Colonic mucosa (tissue), 4 donors: Measurements from ENCODE around the gene S100A7A. TPM values are rescaled to one million over a fixed set of nuclear protein-coding genes. Genes with fewer than 3 reads are reported as not detected.

ENCODE experiments used
- DNase-seq: peaks from one replicate; pipeline ENCODE4 v3.0.0-alpha.2; 2020
- H3K27ac ChIP-seq: fragments of 200-600 bp; one replicate; pipeline ENCODE4 v1.8.0; 2021
- H3K27me3 ChIP-seq: fragments of 200-600 bp; one replicate; pipeline ENCODE4 v1.8.0; 2021
- H3K36me3 ChIP-seq: fragments of 200-600 bp; one replicate; pipeline ENCODE4 v1.8.0; 2021
- H3K4me1 ChIP-seq: fragments of 200-600 bp; one replicate; pipeline ENCODE4 v1.8.0; 2021; ENCODE audit warnings: mild to moderate bottlenecking
- H3K4me3 ChIP-seq: fragments of 200-600 bp; one replicate; pipeline ENCODE4 v1.8.0; 2021
- H3K9ac ChIP-seq, 2 donors: one replicate each; pipeline ENCODE4 v1.7.0; 2013; ENCODE audit warnings: control low read depth in 2 of 2, low read depth in 2 of 2, low read length in 2 of 2
- H3K9me3 ChIP-seq: fragments of 200-600 bp; one replicate; pipeline ENCODE4 v1.8.0; 2021
- CTCF ChIP-seq: fragments of 200-600 bp; IDR thresholded peaks from one replicate; pipeline ENCODE4 v1.8.0; 2022; ENCODE audit warnings: antibody characterized with exemption, mild to moderate bottlenecking
- intact Hi-C: fragments of 100-400 bp; cut with DNase I; formaldehyde crosslinking; loops from one replicate; pipeline ENCODE4 v1.14.1; 2022
- total RNA-seq, 2 donors: library from RNA; stranded (reverse); fragmentation: NEBNext Ultra II Directional in 1 of 2; extraction: Animal tissue kit (Norgen Biotek cat#: 25700) in 1 of 2; gene quantifications; one replicate each; pipeline ENCODE4 v1.2.1, GENCODE V29; 2021
- donor health status: healthy.
- donor health status: DM: no; HTN: no; CAD: no.
- donor health status: DM: no; HTN: no; CAD: no.

Gene S100A7A
- total RNA-seq, 2 donors from 2014 or later = not detected

GRCh38 chr1:153431002-153431401, 14.7 kb downstream of the S100A7A start:
- no peak for TF ChIP-seq CTCF
- no peaks in the 10 kb centered on the region for H3K4me1 ChIP-seq

GRCh38 chr1:153431427-153431826, 15.1 kb downstream of the S100A7A start:
- Histone ChIP-seq H3K27ac (no peak overlapping the region), H3K36me3 (no peaks in the 10 kb centered on the region), H3K9me3 (no peaks in the 10 kb centered on the region), H3K4me1 (no peaks in the 10 kb centered on the region), H3K4me3 (no peak overlapping the region), H3K27me3 (no peaks in the 10 kb centered on the region), H3K9ac (no peak overlapping the region)
- intact Hi-C loops = no loop called here
- TF ChIP-seq CTCF = no peak
- DNase-seq = no peak

More at GRCh38 chr1:153431002-153431401, 14.7 kb downstream of the S100A7A start:
- intact Hi-C loops = no loop called here
- Histone ChIP-seq H3K27me3 (no peaks in the 10 kb centered on the region), H3K36me3 (no peaks in the 10 kb centered on the region), H3K27ac (no peak overlapping the region), H3K4me3 (no peak overlapping the region), H3K9me3 (no peaks in the 10 kb centered on the region), H3K9ac (no peak overlapping the region)
- DNase-seq = no peak

GRCh38 chr1:153431928-153432327, 15.6 kb downstream of the S100A7A start:
- H3K27me3 ChIP-seq = no peaks in the 10 kb centered on the region
- intact Hi-C loops = no loop called here
- no peak for TF ChIP-seq CTCF

GRCh38 chr1:153432874-153433681, 16.8 kb downstream of the S100A7A start:
- intact Hi-C loops = no loop called here
- Histone ChIP-seq H3K9me3 (no peaks in the 10 kb centered on the region), H3K36me3 (no peaks in the 10 kb centered on the region), H3K27ac (no peak overlapping the region), H3K9ac (no peak overlapping the region), H3K4me3 (no peak overlapping the region), H3K27me3 (no peaks in the 10 kb centered on the region), H3K4me1 (no peaks in the 10 kb centered on the region)
- TF ChIP-seq CTCF = no peak
- no peak for DNase-seq

More at GRCh38 chr1:153431928-153432327, 15.6 kb downstream of the S100A7A start:
- H3K9ac ChIP-seq = no peak overlapping the region
- no peaks in the 10 kb centered on the region for H3K36me3 ChIP-seq
- no peak for DNase-seq
- no peaks in the 10 kb centered on the region for H3K9me3 ChIP-seq
- no peak overlapping the region for H3K27ac ChIP-seq
- no peaks in the 10 kb centered on the region for H3K4me1 ChIP-seq
- no peak overlapping the region for H3K4me3 ChIP-seq

GRCh38 chr1:153434746-153435455, 18.6 kb downstream of the S100A7A start:
- Histone ChIP-seq H3K27me3 (no peaks in the 10 kb centered on the region), H3K4me1 (no peaks in the 10 kb centered on the region), H3K4me3 (no peak overlapping the region), H3K27ac (no peak overlapping the region), H3K9ac (no peak overlapping the region), H3K36me3 (no peaks in the 10 kb centered on the region), H3K9me3 (no peaks in the 10 kb centered on the region)
- intact Hi-C loops = no loop called here
- TF ChIP-seq CTCF = no peak
- DNase-seq = no peak
